C4-2B (cell line): ENCODE data around the gene ZNF407.

Experiments
- H3K27ac ChIP-seq: fragments of 450-650 bp; 2 replicates; pipeline ENCODE4 v1.5.1; 2017
- ZFX ChIP-seq: fragments of 450-650 bp; IDR thresholded peaks from 2 replicates; pipeline ENCODE4 v1.6.1; 2017
- TF ChIP-seq, protein P1 (sequence below): fragments of 450-650 bp; conservative IDR thresholded peaks from 2 replicates; pipeline ENCODE4 v1.5.1; 2017; ENCODE audit warnings: mild to moderate bottlenecking

ZNF407 gene

GRCh38 chr18:74728586-74728985, 130.9 kb downstream of the ZNF407 start:
- TF ChIP-seq, protein P1, sequence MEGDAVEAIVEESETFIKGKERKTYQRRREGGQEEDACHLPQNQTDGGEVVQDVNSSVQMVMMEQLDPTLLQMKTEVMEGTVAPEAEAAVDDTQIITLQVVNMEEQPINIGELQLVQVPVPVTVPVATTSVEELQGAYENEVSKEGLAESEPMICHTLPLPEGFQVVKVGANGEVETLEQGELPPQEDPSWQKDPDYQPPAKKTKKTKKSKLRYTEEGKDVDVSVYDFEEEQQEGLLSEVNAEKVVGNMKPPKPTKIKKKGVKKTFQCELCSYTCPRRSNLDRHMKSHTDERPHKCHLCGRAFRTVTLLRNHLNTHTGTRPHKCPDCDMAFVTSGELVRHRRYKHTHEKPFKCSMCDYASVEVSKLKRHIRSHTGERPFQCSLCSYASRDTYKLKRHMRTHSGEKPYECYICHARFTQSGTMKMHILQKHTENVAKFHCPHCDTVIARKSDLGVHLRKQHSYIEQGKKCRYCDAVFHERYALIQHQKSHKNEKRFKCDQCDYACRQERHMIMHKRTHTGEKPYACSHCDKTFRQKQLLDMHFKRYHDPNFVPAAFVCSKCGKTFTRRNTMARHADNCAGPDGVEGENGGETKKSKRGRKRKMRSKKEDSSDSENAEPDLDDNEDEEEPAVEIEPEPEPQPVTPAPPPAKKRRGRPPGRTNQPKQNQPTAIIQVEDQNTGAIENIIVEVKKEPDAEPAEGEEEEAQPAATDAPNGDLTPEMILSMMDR: no peak
- no peak for TF ChIP-seq ZFX
- no peak overlapping the region for H3K27ac ChIP-seq

DNA sequence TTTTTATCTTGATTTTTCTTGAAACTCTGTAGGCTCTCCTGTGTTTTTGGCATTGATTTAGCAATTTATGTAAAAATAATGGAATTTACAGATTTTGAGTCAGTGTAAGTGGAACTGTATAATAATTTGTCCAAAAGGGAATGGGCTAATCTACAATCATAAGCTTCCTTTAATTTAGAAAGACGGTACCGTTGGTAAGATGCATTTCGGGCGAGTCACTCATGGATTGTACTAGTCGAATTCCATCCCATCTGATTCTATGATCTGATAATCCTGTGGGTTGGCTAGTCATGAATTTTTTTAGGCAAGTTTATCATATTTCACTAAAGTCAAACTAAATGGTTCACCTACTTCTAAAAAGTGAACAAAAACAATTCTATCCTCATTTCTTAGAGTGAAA, 133.4 kb downstream of the ZNF407 start:
- no peak overlapping the region for H3K27ac ChIP-seq

DNA sequence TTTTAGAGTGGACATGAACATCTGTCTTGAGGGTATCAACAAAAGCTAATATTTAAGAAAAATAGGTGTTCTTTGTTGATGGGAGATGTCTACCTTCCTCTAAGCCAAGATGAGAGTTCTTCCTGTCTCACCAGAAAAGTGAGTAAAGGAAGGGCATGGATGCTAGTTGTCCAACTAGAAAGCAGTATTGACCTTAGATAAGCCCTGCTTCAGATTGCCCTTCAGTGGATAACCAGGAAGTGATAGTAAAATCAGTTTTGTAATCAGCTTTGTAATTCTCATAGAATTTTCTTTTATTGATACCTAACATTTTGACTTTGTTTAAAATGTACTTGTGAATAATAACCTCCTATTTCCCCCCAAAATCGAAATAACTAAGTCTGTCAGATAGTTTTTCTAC, 134.7 kb downstream of the ZNF407 start:
- no peak for TF ChIP-seq ZFX
- TF ChIP-seq, protein P1: no peak

More for the DNA sequence above, 133.4 kb downstream of the ZNF407 start:
- TF ChIP-seq ZFX: no peak
- TF ChIP-seq, protein P1: no peak

GRCh38 chr18:74733598-74733997, 135.9 kb downstream of the ZNF407 start:
- H3K27ac ChIP-seq: no peak overlapping the region
- TF ChIP-seq ZFX: no peak
- TF ChIP-seq, protein P1: no peak

More for the DNA sequence above, 134.7 kb downstream of the ZNF407 start:
- H3K27ac ChIP-seq: no peak overlapping the region

GRCh38 chr18:74734013-74734444, 136.4 kb downstream of the ZNF407 start:
- no peak overlapping the region for H3K27ac ChIP-seq
- TF ChIP-seq, protein P1: no peak
- TF ChIP-seq ZFX: no peak

- H3K27ac ChIP-seq: no peak overlapping the region
These were observed 142.3 kb downstream of the ZNF407 start for GRCh38 chr18:74739926-74740325.

GRCh38 chr18:74742573-74743243, 145.0 kb downstream of the ZNF407 start:
- no peak for TF ChIP-seq ZFX
- TF ChIP-seq, protein P1: no peak

More at GRCh38 chr18:74739926-74740325, 142.3 kb downstream of the ZNF407 start:
- TF ChIP-seq, protein P1: no peak
- no peak for TF ChIP-seq ZFX

More at GRCh38 chr18:74742573-74743243, 145.0 kb downstream of the ZNF407 start:
- no peak overlapping the region for H3K27ac ChIP-seq
